GM23338 (cell line): ENCODE measurements around the gene TCEA2. TPM values are rescaled to one million over a fixed set of nuclear protein-coding genes. Genes with fewer than 3 reads are reported as not detected.

ENCODE experiments used
- ATAC-seq: fragments of 200-7000 bp; cut with Tn5 transposase; 3 replicates; pipeline ENCODE4 v1.9.1; 2020
- DNase-seq: peaks from one replicate; pipeline ENCODE4 v3.0.0-alpha.2; 2015; ENCODE audit warnings: low spot score
- H2AFZ ChIP-seq: fragments of 200-600 bp; sonication (generic); 2 replicates; pipeline ENCODE4 v1.8.0; 2016; ENCODE audit warnings: antibody characterized with exemption, mild to moderate bottlenecking, moderate library complexity
- H3F3A ChIP-seq: fragments of 200-600 bp; sonication (generic); replicated peaks from 2 replicates; pipeline ENCODE4 v1.8.0; 2017; ENCODE audit warnings: antibody characterized with exemption, mixed run types, low read depth
- H3K27ac ChIP-seq: fragments of 200-600 bp; sonication (generic); 2 replicates; pipeline ENCODE4 v1.6.1; 2016; ENCODE audit warnings: low read depth
- H3K27me3 ChIP-seq: fragments of 200-600 bp; sonication (generic); 2 replicates; pipeline ENCODE4 v1.8.0; 2016; ENCODE audit warnings: mild to moderate bottlenecking, mixed run types, moderate library complexity; ENCODE audit not compliant: insufficient read depth
- H3K36me3 ChIP-seq: fragments of 200-600 bp; sonication (generic); 2 replicates; pipeline ENCODE4 v1.8.0; 2016; ENCODE audit warnings: mild to moderate bottlenecking; ENCODE audit not compliant: insufficient read depth
- H3K4me1 ChIP-seq: fragments of 200-600 bp; sonication (generic); 2 replicates; pipeline ENCODE4 v1.8.0; 2016; ENCODE audit warnings: mild to moderate bottlenecking, moderate library complexity; ENCODE audit not compliant: insufficient read depth
- H3K4me2 ChIP-seq: fragments of 200-600 bp; sonication (generic); 2 replicates; pipeline ENCODE4 v1.7.1; 2017; ENCODE audit warnings: mixed run types
- H3K4me3 ChIP-seq: fragments of 200-600 bp; sonication (generic); 2 replicates; pipeline ENCODE4 v1.6.1; 2016; ENCODE audit warnings: mixed run types
- H3K79me2 ChIP-seq: fragments of 200-600 bp; sonication (generic); replicated peaks from 2 replicates; pipeline ENCODE4 v1.8.0; 2017; ENCODE audit warnings: mild to moderate bottlenecking; ENCODE audit not compliant: insufficient read depth
- H3K9me2 ChIP-seq: fragments of 200-600 bp; sonication (generic); 2 replicates; pipeline ENCODE4 v1.8.0; 2017; ENCODE audit not compliant: insufficient read depth
- H4K20me1 ChIP-seq: fragments of 200-600 bp; sonication (generic); replicated peaks from 2 replicates; pipeline ENCODE4 v1.8.0; 2017; ENCODE audit warnings: mild to moderate bottlenecking; ENCODE audit not compliant: insufficient read depth
- H3K27ac Mint-ChIP-seq: 2 replicates; pipeline ENCODE4 v1.8.0; 2020; ENCODE audit warnings: inconsistent platforms, mild to moderate bottlenecking, moderate library complexity, mixed read lengths
- H3K27me3 Mint-ChIP-seq: 3 replicates; pipeline ENCODE4 v1.8.0; 2022; ENCODE audit warnings: low read depth, mild to moderate bottlenecking, moderate library complexity, mixed read lengths, inconsistent platforms; ENCODE audit not compliant: insufficient read depth, poor library complexity
- H3K36me3 Mint-ChIP-seq: 3 replicates; pipeline ENCODE4 v1.8.0; 2021; ENCODE audit warnings: low read depth, mild to moderate bottlenecking, inconsistent platforms, moderate library complexity, mixed read lengths
- H3K4me1 Mint-ChIP-seq: 3 replicates; pipeline ENCODE4 v1.8.0; 2020; ENCODE audit warnings: mild to moderate bottlenecking, inconsistent platforms, mixed read lengths
- H3K4me3 Mint-ChIP-seq: 3 replicates; pipeline ENCODE4 v1.8.0; 2021; ENCODE audit warnings: moderate library complexity, mild to moderate bottlenecking, inconsistent platforms, mixed read lengths
- H3K9me3 Mint-ChIP-seq: 3 replicates; pipeline ENCODE4 v1.8.0; 2020; ENCODE audit warnings: moderate library complexity, mild to moderate bottlenecking, inconsistent platforms, mixed read lengths
- CREB1 ChIP-seq: fragments of 250-450 bp; sonication (Bioruptor Pico); IDR thresholded peaks from 2 replicates; pipeline ENCODE4 v1.5.0; 2020; ENCODE audit warnings: low read depth, mild to moderate bottlenecking, moderate library complexity
- ETS1 ChIP-seq: IDR thresholded peaks from 2 replicates; pipeline ENCODE4 v1.6.1; 2016; ENCODE audit warnings: antibody characterized with exemption
- JUNB ChIP-seq: IDR thresholded peaks from one replicate; pipeline ENCODE4 v1.6.1; 2016; ENCODE audit warnings: antibody characterized with exemption; ENCODE audit not compliant: unreplicated experiment
- REST ChIP-seq: IDR thresholded peaks from one replicate; pipeline ENCODE4 v1.6.1; 2018; ENCODE audit warnings: antibody characterized with exemption; ENCODE audit not compliant: unreplicated experiment
- ZNF114 ChIP-seq: fragments of 250-450 bp; sonication (Bioruptor Pico); IDR thresholded peaks from 2 replicates; pipeline ENCODE4 v1.5.0; 2020; ENCODE audit warnings: mild to moderate bottlenecking, moderate library complexity
- polyA plus RNA-seq: library from polyadenylated mRNA; unstranded; fragments of >200 nt; fragmentation: Nextera tagmentation; extraction: Ambion mirVana; gene quantifications from 2 replicates; pipeline ENCODE4 v1.2.1, GENCODE V29; 2016
- total RNA-seq: library from RNA; depleted of rRNA; stranded (reverse); fragments of >200 nt; shearing (Covaris generic); gene quantifications from 2 replicates; pipeline ENCODE4 v1.2.3, GENCODE V29; 2014

TCEA2 gene
- total and polyA plus RNA-seq, 2 experiments from 2014 or later, result 21.0 to 54.4 TPM

- no peak for TF ChIP-seq REST
- TF ChIP-seq JUNB, result no peak
- no peak for TF ChIP-seq ZNF114 (CRISPR knock-in tag)
- TF ChIP-seq CREB1 (CRISPR knock-in tag), result no peak
Measured at GRCh38 chr20:64032706-64033624, 30.0 kb upstream of the TCEA2 start (continued).

- Mint-ChIP-seq H3K27ac (no peak overlapping the region), H3K4me3 (no peak overlapping the region; the same call in 2 of the 3 replicates), H3K4me1 (peaks cover 24% of the 10 kb centered on the region), H3K36me3 (peaks cover 25% of the 10 kb centered on the region), H3K27me3 (peaks cover 19% of the 10 kb centered on the region), H3K9me3 (no peaks in the 10 kb centered on the region)
- Histone ChIP-seq H3K4me3 (no peak overlapping the region), H3K4me2 (no peak overlapping the region), H3K27ac (no peak overlapping the region), H2AFZ (no peak overlapping the region), H3F3A (peaks cover 10% of the 10 kb centered on the region; the same call in 1 of the 2 replicates), H3K27me3 (peaks cover 18% of the 10 kb centered on the region), H3K79me2 (no peaks in the 10 kb centered on the region), H4K20me1 (no peaks in the 10 kb centered on the region), H3K9me2 (no peaks in the 10 kb centered on the region), H3K36me3 (no peaks in the 10 kb centered on the region; the same call in 1 of the 2 replicates), H3K4me1 (peaks cover 21% of the 10 kb centered on the region)
- DNase-seq, result no peak
- TF ChIP-seq ETS1, result no peak
- ATAC-seq, result no peak
Measured at GRCh38 chr20:64033981-64034493, 29.0 kb upstream of the TCEA2 start.
